GM19372 (cell line): Measurements from ENCODE around the gene SMTNL2.
"Not testable (repeated sequence)": the region's sequence is repeated elsewhere in the genome, so short reads cannot be mapped to it uniquely, and the experiment has no call there.

ENCODE experiments used
- ATAC-seq: cut with Tn5 transposase; IDR thresholded peaks from one replicate; pipeline ENCODE4 v1.9.1; 2021; ENCODE audit warnings: mild to moderate bottlenecking, low read depth, moderate library complexity; ENCODE audit not compliant: unreplicated experiment

SMTNL2 gene

DNA sequence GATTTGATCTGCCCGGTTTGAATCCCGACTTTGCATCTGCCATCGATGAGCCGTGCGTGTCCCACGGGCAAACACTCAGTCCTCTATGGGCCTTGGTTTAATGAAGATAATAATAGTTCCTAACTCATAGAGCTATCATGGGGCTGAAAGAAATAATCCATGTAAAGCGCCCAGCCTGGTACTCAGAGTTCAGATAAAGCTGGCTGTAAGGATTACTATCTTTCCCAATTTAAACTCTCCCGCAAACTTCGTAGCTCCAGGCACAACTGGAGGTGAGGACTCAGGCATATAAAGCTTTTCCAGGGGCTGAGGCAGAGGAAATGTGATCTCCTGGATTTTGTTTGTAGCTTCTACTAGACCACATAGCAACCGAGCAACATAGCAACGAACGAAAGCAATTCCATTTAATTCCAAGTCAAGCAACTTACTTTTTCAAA, 40.9 kb downstream of the SMTNL2 start:
- ATAC-seq: no peak

DNA sequence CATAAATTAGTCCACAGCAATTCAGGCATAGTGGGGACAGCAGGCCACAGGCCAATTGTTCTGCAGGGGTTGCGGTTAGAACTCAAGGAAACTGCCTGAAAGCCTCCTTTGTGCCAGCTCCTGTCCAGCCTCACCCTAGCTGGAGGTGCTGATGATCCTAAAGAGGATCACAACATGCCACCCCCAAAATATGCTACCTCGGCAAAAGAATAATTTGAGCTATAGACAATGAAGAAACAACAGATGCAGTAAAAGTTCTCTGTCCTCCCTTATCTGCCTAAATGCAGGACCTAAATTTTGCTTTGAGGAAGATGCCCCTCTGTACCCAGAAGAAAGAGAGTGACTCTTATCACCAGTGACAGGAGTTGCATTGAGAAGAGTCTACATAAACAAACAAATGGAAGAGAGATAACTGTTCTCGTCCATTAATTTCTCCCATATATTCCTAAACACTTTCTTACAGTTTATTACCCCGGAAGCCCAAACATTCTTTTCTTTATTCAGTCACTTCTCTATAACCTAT, 42.5 kb downstream of the SMTNL2 start:
- ATAC-seq: no peak

DNA sequence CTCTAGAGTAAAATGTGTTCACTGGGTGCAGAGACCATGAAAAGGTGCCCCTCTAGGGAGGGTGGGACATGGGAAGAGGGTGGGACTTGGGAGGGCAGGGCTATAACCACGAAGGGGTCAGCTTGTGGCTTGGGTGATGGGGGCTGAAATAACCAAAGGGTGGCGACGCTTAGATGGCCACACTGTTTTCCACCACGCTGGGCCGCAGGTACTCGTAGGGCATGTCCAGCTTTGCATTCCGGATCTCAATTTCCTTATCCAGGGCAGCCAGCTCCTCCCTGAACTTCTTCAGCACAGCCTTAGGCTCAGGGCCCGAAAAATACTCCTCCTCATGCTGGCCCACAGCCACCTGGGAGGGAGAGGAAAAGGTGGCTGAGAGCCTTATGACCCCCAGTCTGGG, 47.1 kb downstream of the SMTNL2 start:
- ATAC-seq: no peak

DNA sequence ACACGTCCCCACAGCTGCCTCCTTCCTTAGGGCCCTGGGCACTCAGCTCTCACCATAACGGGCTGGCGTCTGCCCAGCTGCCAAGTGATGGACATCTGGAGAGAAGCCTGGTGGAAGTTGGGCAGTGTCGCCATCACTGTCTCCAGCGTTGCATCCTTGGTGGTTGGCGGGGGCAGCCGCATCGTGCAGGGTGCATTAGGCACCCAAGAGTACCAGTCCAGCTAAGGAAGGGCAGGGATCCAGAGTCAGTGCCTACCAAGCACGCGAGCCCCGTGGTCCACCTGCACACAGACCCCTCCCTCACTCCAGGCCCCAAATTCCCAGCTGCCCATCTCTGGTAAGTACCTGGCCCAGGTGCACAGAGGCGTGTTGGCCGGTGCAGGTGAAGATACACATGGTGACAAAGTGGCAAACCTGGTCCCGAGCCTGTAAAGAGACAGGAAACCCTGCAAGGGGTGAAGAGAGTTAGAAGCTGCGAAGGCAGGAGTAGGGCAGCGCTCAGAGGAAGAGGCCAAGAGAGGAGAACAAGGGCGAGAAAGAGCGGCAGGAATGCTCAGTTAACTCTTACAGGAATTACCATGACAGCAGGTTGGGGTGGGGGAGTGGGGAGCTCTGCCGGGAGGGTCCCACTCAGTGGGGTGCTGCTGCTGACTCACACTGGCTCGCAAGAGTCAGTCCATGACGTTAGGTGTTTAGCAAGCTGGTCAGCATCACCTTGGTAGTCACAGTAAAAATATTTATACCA, 47.7 kb downstream of the SMTNL2 start:
- no peak for ATAC-seq

DNA sequence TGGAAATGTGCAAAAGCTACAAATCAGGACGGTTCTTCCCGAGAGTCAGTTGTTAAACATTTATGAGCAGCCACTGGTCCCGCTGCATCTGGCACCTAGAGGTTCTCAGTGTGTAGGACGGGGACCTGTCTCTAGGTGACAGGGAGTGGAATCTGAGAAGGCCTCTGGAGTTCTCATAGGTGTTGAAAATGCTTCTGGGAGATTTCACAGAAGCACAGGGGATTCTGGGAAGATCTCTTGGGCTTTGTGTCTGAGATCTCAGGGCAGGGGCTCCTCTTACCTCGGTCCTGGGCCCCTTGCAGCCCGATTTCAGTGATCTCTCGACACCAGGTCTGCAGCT, 48.2 kb downstream of the SMTNL2 start:
- ATAC-seq: no peak

DNA sequence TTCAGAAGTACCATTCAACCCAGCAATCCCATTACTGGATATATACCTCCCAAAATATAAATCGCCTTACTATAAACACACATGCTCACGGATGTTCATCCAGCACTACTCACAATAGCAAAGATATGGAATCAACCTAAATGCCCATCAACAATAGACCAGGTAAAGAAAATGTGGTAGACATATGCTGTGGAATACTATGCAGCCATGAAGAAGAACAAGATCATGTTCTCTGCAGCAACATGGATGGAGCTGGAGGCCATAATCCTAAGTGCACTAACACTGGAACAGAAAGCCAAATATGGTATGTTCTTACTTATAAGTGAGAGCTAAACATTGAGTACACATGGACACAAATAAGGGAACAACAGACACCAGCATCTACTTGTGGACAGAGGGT, 49.3 kb downstream of the SMTNL2 start:
- ATAC-seq: no peak

DNA sequence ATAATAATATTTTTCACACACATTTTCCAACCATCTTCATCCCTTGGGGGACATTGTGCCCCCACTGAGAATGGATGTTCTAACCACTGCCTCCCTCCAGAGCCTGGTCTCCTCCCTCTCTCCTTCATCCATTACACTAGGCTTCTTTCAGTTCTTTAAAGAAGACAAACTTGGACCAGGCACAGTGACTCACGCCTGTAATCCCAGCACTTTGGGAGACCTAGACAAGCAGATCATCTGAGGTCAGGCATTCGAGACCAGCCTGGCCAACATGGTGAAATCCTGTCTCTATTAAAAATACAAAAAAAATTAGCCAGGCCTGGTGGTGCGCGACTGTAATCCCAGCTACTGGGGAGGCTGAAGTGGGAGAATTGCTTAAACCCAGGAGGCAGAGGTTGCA, 50.6 kb downstream of the SMTNL2 start:
- no peak for ATAC-seq

DNA sequence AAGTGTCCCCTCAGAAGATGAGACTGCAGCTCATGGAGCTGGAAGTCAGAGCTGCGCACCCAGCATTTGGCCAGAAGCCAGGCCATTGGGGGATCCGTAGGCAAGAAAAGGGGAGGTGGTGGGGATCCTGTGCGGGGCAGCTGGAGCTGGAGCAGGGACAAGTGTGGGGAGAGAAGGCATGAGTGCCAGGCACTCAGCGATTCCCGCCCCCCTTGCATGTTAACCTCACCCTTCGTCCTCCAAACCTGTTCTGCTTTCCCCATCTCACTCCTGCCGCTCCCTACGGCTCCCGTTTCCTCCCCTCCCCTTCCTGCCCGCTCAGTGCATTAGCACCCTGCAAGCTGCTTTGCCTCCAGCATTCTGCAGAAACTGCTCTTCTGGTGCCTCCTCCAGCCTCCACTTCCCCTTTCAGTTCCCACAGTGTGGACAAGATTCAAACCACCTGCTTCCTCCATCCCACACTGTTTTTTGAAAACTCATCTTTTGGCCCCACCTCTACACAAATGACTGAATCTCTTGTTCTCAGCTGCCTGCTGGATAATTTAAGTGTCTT, 51.6 kb downstream of the SMTNL2 start:
- no peak for ATAC-seq

DNA sequence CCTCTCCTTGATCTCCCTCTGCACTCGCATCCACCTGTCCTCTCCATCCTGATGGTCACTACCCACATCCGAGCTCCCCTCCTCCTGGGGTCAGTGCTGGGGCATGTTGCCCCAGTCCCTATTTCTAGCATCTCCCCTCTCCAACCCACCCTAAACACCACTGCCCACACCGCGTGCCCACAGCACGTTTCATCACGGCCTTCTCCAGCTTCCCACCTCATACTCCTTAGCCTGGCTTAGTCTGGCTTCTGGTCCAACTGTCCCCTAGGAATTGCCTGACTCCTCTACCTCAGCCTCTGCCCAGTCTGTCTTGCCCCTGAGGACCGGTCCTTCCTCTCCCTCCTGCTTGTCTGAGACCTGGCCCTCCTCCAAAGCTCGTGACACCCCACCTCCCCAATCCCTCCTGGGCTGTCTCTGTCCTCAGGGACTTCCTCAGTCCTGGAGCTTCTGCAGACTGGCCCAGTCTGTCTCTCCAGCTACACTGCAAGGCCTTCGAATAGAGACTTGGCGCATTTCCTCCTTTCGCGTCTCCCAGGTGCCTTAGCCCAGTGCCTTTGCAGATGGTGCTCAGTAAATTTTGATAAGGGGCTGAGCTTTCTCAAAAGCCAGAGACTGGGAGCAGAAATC, 52.3 kb downstream of the SMTNL2 start:
- ATAC-seq: no peak

DNA sequence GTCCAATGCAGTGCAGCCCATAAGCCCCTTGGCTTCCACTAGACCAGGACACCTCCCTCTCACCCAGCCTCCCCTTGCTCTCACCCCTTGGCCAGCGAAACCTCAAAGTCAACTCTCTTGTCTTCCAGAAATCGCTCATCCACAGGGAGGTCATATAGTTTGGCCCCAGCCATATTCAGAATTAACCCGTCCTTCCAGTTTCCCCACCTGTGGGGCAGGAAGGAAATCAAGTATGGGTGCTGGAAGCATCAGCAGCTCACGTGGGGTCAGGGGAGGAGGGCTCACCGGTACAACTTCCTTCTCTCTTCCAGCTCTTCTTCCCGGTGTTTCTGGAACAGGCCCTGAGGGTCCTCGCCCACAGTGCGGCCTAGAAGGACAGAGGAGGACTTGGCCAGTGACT, 54.4 kb downstream of the SMTNL2 start:
- not testable (repeated sequence) for ATAC-seq

DNA sequence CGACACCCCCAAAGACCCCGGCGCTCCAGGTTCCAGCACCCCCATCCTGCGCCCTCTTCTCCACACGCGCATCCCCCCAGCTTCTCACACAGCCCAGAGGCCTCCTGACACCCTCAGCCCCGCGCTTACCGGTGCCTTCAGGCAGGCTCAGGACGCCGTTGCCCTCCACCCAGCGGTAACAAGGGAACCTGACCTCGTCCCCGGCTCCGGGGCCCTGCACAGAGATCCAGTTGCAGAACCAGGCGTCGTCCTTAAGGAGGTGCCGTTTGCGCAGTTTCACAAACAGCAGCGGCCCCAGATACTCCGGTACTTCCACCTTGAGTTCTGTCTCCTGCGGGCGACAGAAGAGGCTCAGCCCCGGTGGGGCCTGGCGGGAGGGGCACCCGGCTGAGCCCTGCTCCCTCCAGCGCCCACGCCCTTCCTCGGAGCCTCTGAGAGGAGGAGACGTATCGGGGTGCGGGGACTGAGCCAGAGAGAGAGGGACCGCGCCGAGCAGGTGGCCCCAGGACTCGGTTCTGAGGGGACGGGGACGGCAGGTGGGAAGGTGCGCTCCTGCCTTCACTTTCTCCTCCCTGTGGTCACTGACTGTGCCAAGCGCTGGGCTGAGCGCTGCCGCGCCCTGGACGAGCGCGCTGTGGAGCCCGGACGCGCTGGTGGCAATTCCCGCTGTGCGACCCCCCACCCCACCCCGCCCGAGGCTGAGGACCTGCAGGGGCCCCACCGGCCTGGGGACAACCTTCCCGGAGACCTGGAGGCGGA, 55.2 kb downstream of the SMTNL2 start:
- ATAC-seq: not testable (repeated sequence)

DNA sequence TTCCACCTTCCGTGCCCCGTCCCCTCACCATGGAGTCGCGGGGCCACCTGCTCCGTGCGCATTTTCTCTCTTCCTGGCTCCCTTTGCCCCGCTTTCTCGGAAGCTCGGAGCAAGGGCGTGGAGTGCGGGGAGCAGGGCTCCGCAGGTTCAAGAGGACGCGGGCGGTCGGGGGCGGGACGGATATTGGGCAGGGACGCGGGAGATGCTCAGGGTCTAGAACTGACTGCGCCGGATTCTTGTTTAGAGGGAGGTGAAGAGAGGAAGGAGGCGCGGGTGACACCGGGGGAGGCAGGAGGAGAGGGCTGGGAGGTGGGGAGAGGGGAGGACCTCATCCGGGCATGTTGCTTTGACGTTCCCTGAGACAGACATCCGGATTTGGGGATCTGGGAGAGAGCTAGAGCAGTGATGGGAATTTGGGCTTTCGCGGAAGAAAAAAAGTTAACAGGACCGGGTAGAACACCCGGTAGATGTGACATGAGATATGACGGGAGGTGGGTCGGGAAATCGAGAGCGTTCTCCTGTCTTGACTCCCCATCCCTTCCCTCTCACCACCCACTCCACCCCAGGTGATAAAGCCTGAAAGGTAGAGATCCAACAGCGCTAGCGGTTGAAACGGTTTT, 56.4 kb downstream of the SMTNL2 start:
- not testable (repeated sequence) for ATAC-seq

DNA sequence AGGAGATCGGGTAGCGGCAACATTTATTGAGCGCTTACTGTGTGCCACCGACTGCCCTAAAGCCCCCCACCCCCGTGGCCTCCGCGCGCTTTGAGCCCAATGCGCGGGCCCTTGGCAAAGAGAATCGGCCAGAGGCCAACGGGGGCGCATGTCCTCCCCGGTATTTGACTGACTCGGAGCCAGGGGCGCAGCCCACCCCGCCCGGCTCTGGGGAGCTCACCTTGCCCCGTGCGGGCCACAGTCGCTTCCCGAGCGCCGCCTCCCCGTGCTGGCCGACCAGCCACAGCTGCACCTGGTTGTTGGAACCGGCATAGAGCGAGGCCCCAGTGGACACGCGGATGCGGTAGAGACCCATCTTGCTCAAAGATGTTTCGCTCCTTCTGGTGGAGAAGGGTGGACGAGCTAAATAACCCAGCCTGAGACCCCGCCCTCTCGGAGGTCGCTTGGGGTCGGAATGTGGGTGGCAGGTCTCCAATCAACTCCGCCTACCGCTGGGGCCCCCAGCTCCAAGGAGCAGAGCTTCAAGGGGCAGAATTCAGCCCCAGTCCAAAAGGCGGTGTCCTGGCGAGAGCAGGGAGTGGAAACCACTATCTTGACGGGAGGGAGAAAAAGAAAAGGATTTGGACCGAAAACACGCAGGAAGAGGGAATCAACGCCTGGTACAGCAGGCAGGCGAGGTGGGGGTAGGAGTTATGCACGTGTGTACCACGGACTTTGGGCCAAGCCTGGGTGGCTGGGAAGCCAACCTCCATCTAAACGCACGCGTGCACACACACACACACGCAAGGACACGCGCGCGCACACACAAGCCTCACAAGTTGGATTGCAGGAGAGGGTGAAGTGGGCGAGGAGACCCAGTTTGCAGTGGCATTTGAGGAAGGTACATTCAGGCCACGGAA, 57.2 kb downstream of the SMTNL2 start, which contains the start of gene ALOX15:
TSS of gene ALOX15 (minus strand) at position 382 of the 899 bp plus-strand sequence. CDS start at position 355, 27 bp downstream.
- no peak for ATAC-seq

DNA sequence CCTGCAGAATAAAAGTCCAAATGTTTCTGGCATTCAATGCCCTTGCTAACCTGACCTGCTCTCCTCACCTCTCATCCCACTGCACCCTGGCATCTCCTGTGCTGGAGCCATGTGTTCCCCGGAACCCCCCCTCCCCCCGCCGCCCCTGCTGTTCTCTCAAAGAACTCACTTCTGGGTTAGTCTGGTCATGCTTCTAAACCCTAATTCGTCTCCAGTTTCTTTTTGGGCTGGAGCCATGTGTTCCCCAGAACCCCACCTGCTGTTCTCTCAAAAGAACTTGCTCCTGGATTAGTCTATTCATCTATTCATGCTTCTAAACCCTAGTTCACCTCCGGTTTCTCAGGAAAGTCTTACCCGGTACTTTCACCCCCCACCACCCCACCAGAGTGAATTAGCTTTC, 58.0 kb downstream of the SMTNL2 start:
- ATAC-seq: no peak

DNA sequence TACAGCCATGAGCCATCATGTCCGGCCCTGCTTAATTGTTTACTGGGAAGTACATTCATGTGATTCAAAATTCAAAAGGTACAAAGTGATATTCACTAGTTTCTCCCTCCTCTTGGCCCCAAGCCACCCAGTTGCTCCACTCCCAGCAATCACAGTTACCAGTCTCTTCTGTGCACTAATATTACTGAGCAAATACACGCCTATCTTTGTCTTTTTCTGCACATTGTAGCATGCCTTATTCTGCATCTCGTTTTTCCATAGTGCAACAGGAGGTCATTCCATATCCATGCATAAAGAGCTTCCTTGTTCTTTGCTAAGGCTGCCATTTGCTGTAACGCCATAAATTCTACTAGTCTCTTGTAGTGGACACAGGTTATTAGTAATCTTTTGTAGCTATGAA, 59.3 kb downstream of the SMTNL2 start:
- ATAC-seq: no peak

DNA sequence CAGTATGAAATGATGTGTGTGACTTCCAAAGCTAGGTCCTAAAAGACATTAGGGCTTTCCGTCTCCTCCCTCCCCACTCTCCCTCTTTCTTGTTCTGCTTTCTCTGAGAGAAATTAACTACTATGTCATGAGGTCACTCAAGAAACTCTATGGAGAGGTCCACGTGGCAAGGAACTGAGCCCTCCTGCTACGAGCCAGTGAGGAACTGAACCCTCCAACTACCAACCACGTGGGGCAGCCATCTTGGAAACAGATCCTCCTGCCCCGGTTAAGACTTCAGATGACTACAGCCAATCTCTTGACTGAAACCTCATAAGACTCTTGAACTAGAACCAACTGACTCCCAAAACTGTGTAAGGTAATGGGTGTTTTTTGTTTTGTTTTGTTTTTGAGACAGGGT, 61.3 kb downstream of the SMTNL2 start:
- no peak for ATAC-seq

DNA sequence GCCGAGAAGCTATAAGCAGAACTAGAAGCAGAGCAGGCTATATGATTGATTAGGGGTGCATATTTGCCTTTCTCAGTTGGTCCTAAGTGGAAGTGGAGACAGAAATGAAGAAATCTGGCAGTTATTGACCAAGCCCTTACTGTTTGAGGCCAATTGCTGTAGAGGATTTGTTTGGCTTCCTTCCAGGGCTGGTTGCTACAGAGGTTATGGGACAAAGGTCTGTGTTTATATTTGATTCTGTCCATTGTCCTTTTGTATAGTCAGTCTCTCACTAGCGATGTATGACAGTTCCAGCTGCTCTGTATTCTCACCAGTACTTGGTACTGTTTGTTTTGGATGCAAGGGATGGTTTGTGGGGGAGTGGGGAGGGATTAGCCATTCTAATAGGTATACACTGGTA, 64.4 kb downstream of the SMTNL2 start:
- ATAC-seq: no peak

DNA sequence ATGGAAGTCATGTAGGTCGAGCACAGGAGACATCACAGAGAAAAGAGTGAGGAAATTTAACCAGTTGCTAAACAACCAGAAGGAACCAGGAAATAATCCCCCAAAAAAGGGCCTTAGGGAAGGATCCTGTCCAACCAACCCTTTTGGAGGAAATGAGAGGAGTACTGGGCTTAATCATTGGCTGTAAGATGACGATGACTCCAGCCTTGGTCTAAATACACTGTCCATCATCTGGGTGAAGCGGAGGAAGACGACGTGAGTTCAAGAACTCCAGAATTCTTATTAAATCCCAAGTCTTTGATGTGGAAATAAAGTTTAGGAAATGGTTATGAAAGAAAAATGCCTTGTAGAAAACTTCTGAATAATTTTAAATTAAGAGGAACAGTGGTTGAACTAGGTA, 68.7 kb downstream of the SMTNL2 start:
- no peak for ATAC-seq

DNA sequence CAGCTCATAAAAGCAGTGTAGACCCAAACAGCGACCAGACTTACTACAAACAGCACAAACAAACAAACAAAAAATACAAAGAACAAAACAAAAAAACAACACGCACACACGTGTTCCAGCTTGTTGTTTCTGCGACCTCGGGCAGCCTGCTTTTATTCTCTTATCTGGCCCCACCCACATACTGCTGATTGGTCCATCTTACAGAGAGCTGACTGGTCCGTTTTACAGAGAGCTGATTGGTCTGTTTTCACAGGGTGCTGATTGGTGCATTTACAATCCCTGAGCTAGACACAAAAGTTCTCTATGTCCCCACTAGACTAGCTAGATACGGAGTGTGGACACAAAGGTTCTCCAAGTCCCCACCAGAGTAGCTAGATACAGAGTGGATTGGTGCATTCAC, 71.6 kb downstream of the SMTNL2 start:
- ATAC-seq: not testable (repeated sequence)

DNA sequence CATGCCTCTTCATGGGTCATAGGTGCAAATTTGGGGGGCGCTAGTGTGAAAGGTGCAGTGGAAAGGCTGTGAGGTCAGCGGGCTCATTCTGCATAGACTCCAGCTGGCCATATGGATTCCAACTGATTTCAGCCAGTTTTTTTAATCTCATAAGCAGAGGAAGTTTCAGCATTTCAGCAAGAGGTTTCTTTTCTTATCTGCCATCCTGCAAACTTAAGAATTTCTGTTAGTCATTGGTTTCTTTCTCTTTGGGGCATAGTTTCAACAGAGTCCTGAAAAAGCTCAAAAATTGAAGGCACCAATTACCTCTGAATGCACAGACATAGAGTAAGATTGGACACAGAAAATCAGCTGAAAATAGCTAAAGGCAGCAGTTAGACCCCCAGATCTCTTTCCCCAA, 73.3 kb downstream of the SMTNL2 start:
- ATAC-seq: no peak
